HCT116 (cell line): ENCODE results near the gene MBD3. TPM values are rescaled to one million over a fixed set of nuclear protein-coding genes. Genes with fewer than 3 reads are reported as not detected.

Experiments
- ATAC-seq: fragments of 200-7000 bp; cut with Tn5 transposase; 2 replicates; pipeline ENCODE4 v1.9.1; 2020; ENCODE audit warnings: mild to moderate bottlenecking, moderate library complexity
- BruUV-seq: library from RNA; stranded (reverse); fragments of 400-500 nt; replicated peaks from 2 replicates; lab custom pipeline; 2021; lab: Mats Ljungman, UMichigan
- CTCF ChIA-PET: fragments of 300-600 bp; sonication (Branson Sonifier 250); formaldehyde crosslinking; loops from one replicate; lab custom pipeline; 2021; ENCODE audit warnings: antibody characterized with exemption; lab: Charles Lee
- POLR2A ChIA-PET: fragments of 300-600, 350-600 bp; sonication (Branson Sonifier 250); formaldehyde crosslinking; loops from one replicate; lab custom pipeline; 2021; ENCODE audit warnings: antibody characterized with exemption; lab: Charles Lee
- RAD21 ChIA-PET, 2 experiments: fragments of 300-600 bp; sonication (Branson Sonifier 250); formaldehyde crosslinking; loops; one replicate each; lab custom pipeline; 2023; ENCODE audit warnings: low total read pairs in 2 of 2; ENCODE audit not compliant: uncharacterized antibody in 2 of 2, unreplicated experiment in 2 of 2, low non-redundant PET in 1 of 2; lab: Charles Lee
- DNase-seq: peaks from one replicate; pipeline ENCODE4 v3.0.0-alpha.2; 2010; ENCODE audit warnings: low read depth, low spot score
- H2AFZ ChIP-seq: fragments of 200-600 bp; shearing (Covaris generic), sonication (generic); 2 replicates; pipeline ENCODE4 v1.6.1; 2017; ENCODE audit warnings: low read depth, mixed run types, mixed read lengths, antibody characterized with exemption, low read length; ENCODE audit not compliant: poor library complexity, severe bottlenecking
- H3K27ac ChIP-seq: 2 replicates; pipeline ENCODE4 v1.5.1; 2012; ENCODE audit warnings: low read depth, low read length
- H3K27me3 ChIP-seq: fragments of 200-600 bp; sonication (generic); 2 replicates; pipeline ENCODE4 v1.6.1; 2016; ENCODE audit warnings: mixed run types, low read length, mixed read lengths; ENCODE audit not compliant: insufficient read depth
- H3K36me3 ChIP-seq, 2 experiments: fragments of 200-500 bp in 1 of 2; fragments of 200-600 bp in 1 of 2; sonication (Bioruptor generic) in 1 of 2; sonication (generic) in 1 of 2; 2 replicates each; pipeline versions ENCODE4 v1.5.1 to v1.6.1; 2014 to 2016; ENCODE audit warnings: low read length in 2 of 2, inconsistent platforms in 1 of 2, mixed read lengths in 1 of 2, mixed run types in 1 of 2; ENCODE audit not compliant: insufficient read depth in 2 of 2, control insufficient read depth in 1 of 2
- H3K4me1 ChIP-seq, 2 experiments: fragments of 200-600 bp in 1 of 2; sonication (generic) in 1 of 2; 2 replicates each; pipeline versions ENCODE4 v1.5.1 to v1.6.1; 2012 to 2017; ENCODE audit warnings: low read length in 2 of 2, inconsistent platforms in 1 of 2, mild to moderate bottlenecking in 1 of 2, mixed read lengths in 1 of 2, mixed run types in 1 of 2, moderate library complexity in 1 of 2; ENCODE audit not compliant: insufficient read depth in 2 of 2, control insufficient read depth in 1 of 2
- H3K4me2 ChIP-seq: fragments of 200-600 bp; sonication (generic); 2 replicates; pipeline ENCODE4 v1.6.1; 2017; ENCODE audit warnings: mixed run types, low read length, mixed read lengths
- H3K4me3 ChIP-seq, 2 experiments: fragments of 200-600 bp in 1 of 2; sonication (generic) in 1 of 2; replicated peaks in 1 of 2; 2 replicates each; pipeline ENCODE4 v1.5.1; 2011 to 2016; ENCODE audit warnings: low read length in 2 of 2, control low read depth in 1 of 2, low read depth in 1 of 2, mild to moderate bottlenecking in 1 of 2, mixed read lengths in 1 of 2, mixed run types in 1 of 2
- H3K79me2 ChIP-seq: fragments of 200-600 bp; sonication (generic); 2 replicates; pipeline ENCODE4 v1.6.1; 2017; ENCODE audit warnings: mild to moderate bottlenecking, mixed run types, low read length, moderate library complexity, mixed read lengths; ENCODE audit not compliant: insufficient read depth
- H3K9ac ChIP-seq: fragments of 200-600 bp; sonication (generic); 2 replicates; pipeline ENCODE4 v1.6.1; 2016; ENCODE audit warnings: low read length, mixed read lengths
- H3K9me2 ChIP-seq: fragments of 200-600 bp; sonication (generic), shearing (Covaris generic); 2 replicates; pipeline ENCODE4 v1.6.1; 2017; ENCODE audit warnings: mixed run types, mild to moderate bottlenecking, moderate library complexity; ENCODE audit not compliant: insufficient read depth
- H3K9me3 ChIP-seq, 2 experiments: fragments of 200-500 bp in 1 of 2; fragments of 200-600 bp in 1 of 2; sonication (Bioruptor generic) in 1 of 2; sonication (generic) in 1 of 2; 2 replicates each; pipeline ENCODE4 v1.6.1; 2014 to 2017; ENCODE audit warnings: low read length in 2 of 2, mixed read lengths in 2 of 2, inconsistent platforms in 1 of 2, low read depth in 1 of 2, mild to moderate bottlenecking in 1 of 2, mixed run types in 1 of 2, moderate library complexity in 1 of 2; ENCODE audit not compliant: control insufficient read depth in 1 of 2, insufficient read depth in 1 of 2
- H4K20me1 ChIP-seq: fragments of 200-600 bp; sonication (generic), shearing (Covaris generic); 2 replicates; pipeline ENCODE4 v1.6.1; 2017; ENCODE audit warnings: mixed run types, mild to moderate bottlenecking, moderate library complexity; ENCODE audit not compliant: insufficient read depth
- ATF3 ChIP-seq: IDR thresholded peaks from 2 replicates; pipeline ENCODE4 v1.6.1; 2012
- CBX3 ChIP-seq: IDR thresholded peaks from 2 replicates; pipeline ENCODE4 v1.6.1; 2012; ENCODE audit warnings: low read depth
- CEBPB ChIP-seq: IDR thresholded peaks from 2 replicates; pipeline ENCODE4 v1.6.1; 2012; ENCODE audit warnings: low read depth
- CTCF ChIP-seq, 3 experiments: fragments of 200-600 bp in 1 of 3; sonication (generic) in 1 of 3; IDR thresholded peaks in 2 of 3; conservative IDR thresholded peaks in 1 of 3; 2 replicates each; pipeline ENCODE4 v1.5.1; 2012 to 2017; ENCODE audit warnings: low read depth in 2 of 3, low read length in 2 of 3, antibody characterized with exemption in 1 of 3, borderline replicate concordance in 1 of 3, control low read depth in 1 of 3, mild to moderate bottlenecking in 1 of 3, mixed read lengths in 1 of 3, mixed run types in 1 of 3, moderate library complexity in 1 of 3; ENCODE audit not compliant: insufficient read depth in 1 of 3
- EGR1 ChIP-seq: IDR thresholded peaks from 2 replicates; pipeline ENCODE4 v1.6.1; 2012; ENCODE audit warnings: low read depth
- ELF1 ChIP-seq: IDR thresholded peaks from 2 replicates; pipeline ENCODE4 v1.6.1; 2012; ENCODE audit warnings: low read depth, borderline replicate concordance
- EZH2 ChIP-seq: fragments of 200-600 bp; sonication (generic); IDR thresholded peaks from 2 replicates; pipeline ENCODE4 v1.6.1; 2017; ENCODE audit warnings: antibody characterized with exemption, mixed run types
- EZH2phosphoT487 ChIP-seq: fragments of 200-600 bp; IDR thresholded peaks from 2 replicates; pipeline ENCODE4 v1.6.1; 2018; ENCODE audit warnings: antibody characterized with exemption, borderline replicate concordance
- FOSL1 ChIP-seq: IDR thresholded peaks from 2 replicates; pipeline ENCODE4 v1.6.1; 2012; ENCODE audit warnings: low read depth
- JUND ChIP-seq: IDR thresholded peaks from 2 replicates; pipeline ENCODE4 v1.6.1; 2012
- POLR2AphosphoS5 ChIP-seq: IDR thresholded peaks from 2 replicates; pipeline ENCODE4 v1.6.1; 2011; ENCODE audit warnings: mild to moderate bottlenecking, low read depth, low read length, moderate library complexity
- RAD21 ChIP-seq: IDR thresholded peaks from 2 replicates; pipeline ENCODE4 v1.6.1; 2012; ENCODE audit warnings: low read depth, mild to moderate bottlenecking
- REST ChIP-seq: IDR thresholded peaks from 2 replicates; pipeline ENCODE4 v1.6.1; 2012; ENCODE audit warnings: low read depth
- SIN3A ChIP-seq: IDR thresholded peaks from 2 replicates; pipeline ENCODE4 v1.6.1; 2012; ENCODE audit warnings: low read depth
- SP1 ChIP-seq: IDR thresholded peaks from 2 replicates; pipeline ENCODE4 v1.6.1; 2012; ENCODE audit warnings: low read depth
- TCF7L2 ChIP-seq: IDR thresholded peaks from 2 replicates; pipeline ENCODE4 v1.7.0; 2011; ENCODE audit warnings: borderline replicate concordance, inconsistent platforms; ENCODE audit not compliant: insufficient read depth, insufficient read length; ENCODE audit errors: extremely low read depth
- ZNF274 ChIP-seq: fragments of 200-500 bp; sonication (Bioruptor generic); IDR thresholded peaks from 2 replicates; pipeline ENCODE4 v1.6.1; 2014; ENCODE audit warnings: mild to moderate bottlenecking, low read depth, low read length, inconsistent platforms
- intact Hi-C: fragments of 100-400 bp; cut with micrococcal nuclease; formaldehyde crosslinking; loops from 2 replicates; pipeline ENCODE4 v1.10.0; 2022
- total RNA-seq: library from RNA; stranded (reverse); gene quantifications from one replicate; pipeline ENCODE4 v1.2.1, GENCODE V29; 2021; ENCODE audit not compliant: unreplicated experiment

MBD3 gene
- total RNA-seq, 1 experiment from 2014 or later, result 85.7 TPM

GRCh38 chr19:1622007-1622406 lies 29.3 kb upstream of the MBD3 start:
- Histone ChIP-seq H3K27me3 (no peaks in the 10 kb centered on the region), H3K4me3 (no peak overlapping the region), H3K36me3 (peaks cover 15 to 46% of the 10 kb centered on the region in 2 experiments; a peak in 3 of 4 replicates), H3K4me1 (peaks cover 0 to 5% of the 10 kb centered on the region in 2 experiments; a peak in 1 of 4 replicates), H3K9ac (no peak overlapping the region), H3K9me2 (no peaks in the 10 kb centered on the region), H2AFZ (no peak overlapping the region), H3K9me3 (no peaks in the 10 kb centered on the region), H3K27ac (no peak overlapping the region), H4K20me1 (no peaks in the 10 kb centered on the region), H3K4me2 (no peak overlapping the region), H3K79me2 (peaks cover 12% of the 10 kb centered on the region; the same call in 1 of the 2 replicates)
- TF ChIP-seq SIN3A, result no peak
- TF ChIP-seq CTCF (IDR thresholded peaks at IDR 0.05 in 2 of 3, conservative IDR thresholded peaks at IDR 0.05 in 1 of 3; ENCODE audit: borderline replicate concordance in 1 of 3, insufficient read depth in 1 of 3, low read depth in 2 of 3, low read length in 2 of 3), result no peak
- no peak for TF ChIP-seq JUND
- TF ChIP-seq TCF7L2, result no peak
- TF ChIP-seq CBX3, result no peak
- no peak for TF ChIP-seq EZH2phosphoT487
- TF ChIP-seq ZNF274, result no peak
- no peak for TF ChIP-seq EGR1
- TF ChIP-seq CEBPB, result no peak
- ChIA-PET POLR2A (no interaction called here), RAD21 (no interaction called here), CTCF (no interaction called here)
- BruUV-seq, result no TSS peak
- intact Hi-C loops, result no loop called here
- DNase-seq (no peak), ATAC-seq (no peak)

GRCh38 chr19:1621574-1621973 lies 28.9 kb upstream of the MBD3 start:
- Histone ChIP-seq H3K9ac (no peak overlapping the region), H3K36me3 (peaks cover 19 to 51% of the 10 kb centered on the region in 2 experiments; a peak in 3 of 4 replicates), H3K4me1 (peaks cover 0 to 5% of the 10 kb centered on the region in 2 experiments; a peak in 1 of 4 replicates), H3K9me2 (no peaks in the 10 kb centered on the region), H2AFZ (no peak overlapping the region), H3K27me3 (no peaks in the 10 kb centered on the region), H3K9me3 (no peaks in the 10 kb centered on the region), H3K4me3 (no peak overlapping the region), H3K27ac (no peak overlapping the region), H4K20me1 (no peaks in the 10 kb centered on the region), H3K4me2 (no peak overlapping the region), H3K79me2 (peaks cover 16% of the 10 kb centered on the region; the same call in 1 of the 2 replicates)
- ChIA-PET POLR2A (no interaction called here), CTCF (no interaction called here), RAD21 (no interaction called here)
- intact Hi-C loops, result no loop called here
- ATAC-seq (no peak), DNase-seq (no peak)
- no TSS peak for BruUV-seq
- TF ChIP-seq FOSL1, result no peak
- no peak for TF ChIP-seq ELF1
- TF ChIP-seq ATF3, result no peak
- no peak for TF ChIP-seq EZH2
- TF ChIP-seq CBX3, result no peak
- TF ChIP-seq SP1, result no peak
- no peak for TF ChIP-seq SIN3A
- TF ChIP-seq TCF7L2, result no peak
- TF ChIP-seq RAD21, result no peak
- no peak for TF ChIP-seq POLR2AphosphoS5
- no peak for TF ChIP-seq REST
